ENCODE measurements around the gene CELSR2. TPM values are rescaled to one million over a fixed set of nuclear protein-coding genes. Genes with fewer than 3 reads are reported as not detected.

CELSR2 gene
- total RNA-seq, 1 experiment from 2014 or later, result 17.1 TPM

DNA sequence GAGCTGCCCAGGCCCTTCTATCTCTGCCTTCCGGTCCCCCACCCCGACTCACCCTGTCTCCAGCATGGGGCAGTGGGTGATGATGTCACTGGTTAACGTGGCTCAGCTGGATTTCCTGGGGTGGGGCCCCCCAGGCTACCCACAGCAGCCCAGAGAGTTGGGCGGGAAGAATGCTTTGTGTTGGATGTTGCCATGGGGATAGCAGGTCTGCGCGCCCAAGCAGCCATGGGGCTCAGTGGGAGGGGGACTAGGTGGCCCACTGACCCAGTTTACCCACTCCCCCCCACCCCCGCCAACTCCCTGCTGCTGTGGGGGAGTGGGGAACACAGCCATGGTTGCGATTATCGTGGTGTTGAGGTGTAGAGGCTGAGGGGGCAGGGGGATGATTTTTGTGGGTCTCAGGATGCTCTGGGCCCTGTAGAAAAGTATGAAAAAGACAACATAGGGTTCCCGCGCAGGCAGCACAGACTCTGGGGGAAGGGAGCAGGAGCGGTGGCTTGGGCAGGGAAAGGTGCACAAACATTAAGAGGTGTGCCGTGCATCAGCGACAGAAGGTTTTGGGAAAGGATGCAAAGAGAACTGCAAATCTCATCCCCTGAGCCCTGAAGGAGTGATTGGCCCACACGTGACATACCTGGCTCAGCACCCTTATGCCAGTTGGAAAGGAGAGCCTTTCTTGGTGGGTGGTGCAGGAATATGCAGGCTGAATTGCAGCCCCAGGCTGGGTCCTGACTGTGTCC lies 8.5 kb downstream of the CELSR2 start:
- Histone ChIP-seq H2AFZ (ENCODE audit: low read depth, low read length, poor library complexity, severe bottlenecking) (no peak overlapping the region), H3K4me3 (replicated peaks in 1 of 2; ENCODE audit: low read depth in 1 of 2, low read length in 2 of 2) (no peak overlapping the region), H3K4me2 (ENCODE audit: low read length) (no peak overlapping the region), H3K9me2 (ENCODE audit: insufficient read depth) (no peaks in the 10 kb centered on the region), H4K20me1 (ENCODE audit: insufficient read depth) (no peaks in the 10 kb centered on the region), H3K4me1 (ENCODE audit: control insufficient read depth in 1 of 2, insufficient read depth in 2 of 2, low read length in 2 of 2) (peaks cover 3 to 10% of the 10 kb centered on the region in 2 experiments; a peak in 2 of 4 replicates), H3K27ac (ENCODE audit: low read depth, low read length) (no peak overlapping the region), H3K9me3 (ENCODE audit: control insufficient read depth in 1 of 2, insufficient read depth in 1 of 2, low read depth in 1 of 2, low read length in 2 of 2) (no peaks in the 10 kb centered on the region), H3K36me3 (ENCODE audit: control insufficient read depth in 1 of 2, insufficient read depth in 2 of 2, low read length in 2 of 2) (no peaks in the 10 kb centered on the region), H3K27me3 (ENCODE audit: insufficient read depth, low read length) (no peaks in the 10 kb centered on the region), H3K9ac (ENCODE audit: low read length) (no peak overlapping the region), H3K79me2 (ENCODE audit: insufficient read depth, low read length) (no peaks in the 10 kb centered on the region)
- ATAC-seq, result no peak
- RAD21 ChIA-PET (ENCODE audit: low non-redundant PET in 1 of 2, low total read pairs in 2 of 2, uncharacterized antibody in 2 of 2, unreplicated experiment in 2 of 2), result no interaction called here
- CTCF ChIA-PET, result no interaction called here
- intact Hi-C loops (cut with micrococcal nuclease), result no loop called here
- no peak for DNase-seq (ENCODE audit: low read depth, low spot score)
- POLR2A ChIA-PET, result no interaction called here
- TF ChIP-seq ZFX (IDR thresholded peaks at IDR 0.05), result no peak
- no TSS peak for BruUV-seq (replicated peaks)

DNA sequence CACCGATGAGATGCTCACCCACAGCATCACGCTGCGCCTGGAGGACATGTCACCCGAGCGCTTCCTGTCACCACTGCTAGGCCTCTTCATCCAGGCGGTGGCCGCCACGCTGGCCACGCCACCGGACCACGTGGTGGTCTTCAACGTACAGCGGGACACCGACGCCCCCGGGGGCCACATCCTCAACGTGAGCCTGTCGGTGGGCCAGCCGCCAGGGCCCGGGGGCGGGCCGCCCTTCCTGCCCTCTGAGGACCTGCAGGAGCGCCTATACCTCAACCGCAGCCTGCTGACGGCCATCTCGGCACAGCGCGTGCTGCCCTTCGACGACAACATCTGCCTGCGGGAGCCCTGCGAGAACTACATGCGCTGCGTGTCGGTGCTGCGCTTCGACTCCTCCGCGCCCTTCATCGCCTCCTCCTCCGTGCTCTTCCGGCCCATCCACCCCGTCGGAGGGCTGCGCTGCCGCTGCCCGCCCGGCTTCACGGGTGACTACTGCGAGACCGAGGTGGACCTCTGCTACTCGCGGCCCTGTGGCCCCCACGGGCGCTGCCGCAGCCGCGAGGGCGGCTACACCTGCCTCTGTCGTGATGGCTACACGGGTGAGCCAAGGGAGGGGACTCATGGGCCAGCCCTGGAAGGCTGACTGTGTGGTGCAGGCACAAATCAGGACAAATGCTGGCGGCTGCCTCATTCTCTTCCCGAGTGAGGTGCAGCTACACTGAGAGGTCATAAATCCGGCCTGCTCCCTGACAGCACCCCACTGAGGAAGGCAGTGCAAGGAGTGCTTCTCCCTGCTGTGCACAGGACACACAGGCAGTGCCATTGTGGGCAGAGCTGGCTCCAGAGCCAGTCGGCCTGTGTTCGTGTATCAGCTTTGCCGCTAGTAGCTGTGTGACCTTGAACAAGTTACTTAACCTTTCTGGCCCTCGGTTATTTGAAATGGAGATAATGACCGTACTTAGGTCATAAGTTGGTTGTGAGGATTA lies 9.4 kb downstream of the CELSR2 start:
- Histone ChIP-seq H3K27me3 (ENCODE audit: insufficient read depth, low read length) (no peaks in the 10 kb centered on the region), H3K27ac (ENCODE audit: low read depth, low read length) (no peak overlapping the region), H3K4me2 (ENCODE audit: low read length) (no peak overlapping the region), H4K20me1 (ENCODE audit: insufficient read depth) (no peaks in the 10 kb centered on the region), H3K4me3 (replicated peaks in 1 of 2; ENCODE audit: low read depth in 1 of 2, low read length in 2 of 2) (no peak overlapping the region), H3K79me2 (ENCODE audit: insufficient read depth, low read length) (no peaks in the 10 kb centered on the region), H3K9me3 (ENCODE audit: control insufficient read depth in 1 of 2, insufficient read depth in 1 of 2, low read depth in 1 of 2, low read length in 2 of 2) (no peaks in the 10 kb centered on the region), H3K9ac (ENCODE audit: low read length) (no peak overlapping the region), H3K36me3 (ENCODE audit: control insufficient read depth in 1 of 2, insufficient read depth in 2 of 2, low read length in 2 of 2) (no peaks in the 10 kb centered on the region), H3K9me2 (ENCODE audit: insufficient read depth) (no peaks in the 10 kb centered on the region), H3K4me1 (ENCODE audit: control insufficient read depth in 1 of 2, insufficient read depth in 2 of 2, low read length in 2 of 2) (peaks cover 3 to 16% of the 10 kb centered on the region in 2 experiments; a peak in 3 of 4 replicates), H2AFZ (ENCODE audit: low read depth, low read length, poor library complexity, severe bottlenecking) (no peak overlapping the region)
- DNase-seq (ENCODE audit: low read depth, low spot score) (no peak), ATAC-seq (no peak)
- RAD21 ChIA-PET (ENCODE audit: low non-redundant PET in 1 of 2, low total read pairs in 2 of 2, uncharacterized antibody in 2 of 2, unreplicated experiment in 2 of 2), result no interaction called here
- CTCF ChIA-PET, result interaction anchor here (1.5 kb wide), 1 partner anchor 141 kb away, joined by 4 read pairs; no protein-coding TSS in a partner anchor
- intact Hi-C loops (cut with micrococcal nuclease), result no loop called here
- no TSS peak for BruUV-seq (replicated peaks)
- no peak for TF ChIP-seq FOSL1 (IDR thresholded peaks at IDR 0.05; ENCODE audit: low read depth)
- TF ChIP-seq YY1 (IDR thresholded peaks at IDR 0.05; ENCODE audit: extremely low read depth, insufficient replicate concordance, low read depth, low read length), result no peak
- POLR2A ChIA-PET, result no interaction called here
